ENCODE results near the gene SLC44A1. TPM values are rescaled to one million over a fixed set of nuclear protein-coding genes. Genes with fewer than 3 reads are reported as not detected.

SLC44A1 gene
- total RNA-seq, 2 experiments from 2014 or later = 14.1 to 14.3 TPM

DNA sequence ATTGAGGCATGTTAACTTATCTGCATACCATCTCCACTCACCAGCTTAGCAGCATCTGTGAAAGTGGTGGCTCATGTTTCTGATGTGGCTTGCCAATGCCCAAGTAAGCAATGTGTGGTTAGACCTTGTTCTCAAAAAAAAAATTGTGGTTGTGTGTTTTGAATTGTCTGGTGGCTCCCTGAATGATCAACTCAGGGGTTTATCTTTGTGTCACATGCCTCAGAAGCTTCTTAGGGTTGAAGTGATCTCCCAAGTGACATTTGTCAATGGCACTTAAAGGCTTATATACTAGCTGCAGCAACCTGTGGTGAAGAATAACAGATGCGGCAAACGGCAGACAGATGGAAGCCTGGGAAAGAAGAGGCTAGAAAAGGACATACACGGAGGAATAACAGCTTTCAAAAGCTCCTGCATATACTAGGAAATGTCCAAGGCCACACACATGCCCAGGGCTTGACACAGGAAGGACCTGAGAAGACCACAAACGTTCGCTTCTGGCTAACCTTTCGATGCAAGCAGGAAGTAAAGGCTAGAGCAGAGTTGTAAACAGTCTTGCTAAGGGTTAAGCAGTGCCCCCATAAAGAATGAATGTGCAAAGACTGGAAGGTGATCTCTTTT lies 161.2 kb downstream of the SLC44A1 start:
- ATAC-seq = peak; percentile 93
- POLR2A ChIA-PET = interaction anchor here (0.6 to 2.1 kb wide), 8 partner anchors 15 to 658 kb away, joined by 3 to 17 read pairs (median 8); partner anchors contain the start of genes NIPSNAP3A and SLC44A1
- peaks cover 15% of the 10 kb centered on the region for H3K9me3 Mint-ChIP-seq (ENCODE audit: insufficient read depth)
- peaks cover 53% of the 10 kb centered on the region for H3K4me1 Mint-ChIP-seq (ENCODE audit: low read depth)
- CTCF ChIA-PET = interaction anchor here (0.7 to 2.1 kb wide), 9 partner anchors 9 to 543 kb away, joined by 3 to 19 read pairs (median 7); partner anchors contain the start of gene SLC44A1
- peak; percentile 83 for DNase-seq
- H3K27ac Mint-ChIP-seq = peak overlapping the region; percentile 86
- H3K27me3 Mint-ChIP-seq (ENCODE audit: low read depth) = peaks cover 48% of the 10 kb centered on the region
- peak overlapping the region; percentile 64 for H3K4me3 Mint-ChIP-seq
- peaks cover 18% of the 10 kb centered on the region for H3K36me3 Mint-ChIP-seq (ENCODE audit: low read depth)

DNA sequence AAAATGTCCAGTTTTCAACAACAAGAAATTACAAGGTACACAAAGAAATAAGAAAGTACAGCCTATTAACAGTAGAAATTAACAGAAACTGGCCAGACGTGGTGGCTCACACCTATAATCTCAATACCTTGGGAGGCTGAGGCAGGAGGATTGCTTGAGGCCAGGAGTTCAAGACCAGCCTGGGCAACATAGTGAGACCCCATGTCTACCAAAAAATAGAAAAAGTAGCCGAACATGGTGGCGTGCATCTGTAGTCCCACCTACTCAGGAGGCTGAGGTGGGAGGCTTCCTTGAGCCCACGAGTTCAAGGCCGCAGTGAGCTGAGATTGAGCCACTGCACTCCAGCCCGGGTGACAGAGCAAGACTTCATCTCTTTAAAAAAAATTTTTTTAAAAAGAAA lies 161.9 kb downstream of the SLC44A1 start:
- DNase-seq (no peak), ATAC-seq (no peak)
- POLR2A ChIA-PET = interaction anchor here (1.0 to 1.2 kb wide), 2 partner anchors 19 to 658 kb away, joined by 4 to 10 read pairs; partner anchors contain the start of gene NIPSNAP3A
- Mint-ChIP-seq H3K27me3 (ENCODE audit: low read depth) (peaks cover 52% of the 10 kb centered on the region), H3K36me3 (ENCODE audit: low read depth) (peaks cover 18% of the 10 kb centered on the region), H3K4me1 (ENCODE audit: low read depth) (peaks cover 53% of the 10 kb centered on the region), H3K27ac (peak overlapping the region; percentile 86), H3K9me3 (ENCODE audit: insufficient read depth) (peaks cover 17% of the 10 kb centered on the region), H3K4me3 (peak overlapping the region; percentile 64)
- CTCF ChIA-PET = interaction anchor here (1.2 to 2.1 kb wide), 3 partner anchors 8 to 162 kb away, joined by 4 to 19 read pairs (median 12); partner anchors contain the start of gene SLC44A1

- no peak overlapping the region for H3K27ac Mint-ChIP-seq
- POLR2A ChIA-PET = no interaction called here
- H3K36me3 Mint-ChIP-seq (ENCODE audit: low read depth) = peaks cover 12% of the 10 kb centered on the region
- H3K27me3 Mint-ChIP-seq (ENCODE audit: low read depth) = peaks cover 46% of the 10 kb centered on the region
- no peak overlapping the region for H3K4me3 Mint-ChIP-seq
- H3K9me3 Mint-ChIP-seq (ENCODE audit: insufficient read depth) = peaks cover 15% of the 10 kb centered on the region
- CTCF ChIA-PET = interaction anchor here (3.2 to 3.5 kb wide), 2 partner anchors 8 to 253 kb away, joined by 17 to 19 read pairs; no protein-coding TSS in a partner anchor
- ATAC-seq = no peak
- H3K4me1 Mint-ChIP-seq (ENCODE audit: low read depth) = peaks cover 26% of the 10 kb centered on the region
- DNase-seq = no peak
Measured at GRCh38 chr9:105413525-105413924, 169.1 kb downstream of the SLC44A1 start.

DNA sequence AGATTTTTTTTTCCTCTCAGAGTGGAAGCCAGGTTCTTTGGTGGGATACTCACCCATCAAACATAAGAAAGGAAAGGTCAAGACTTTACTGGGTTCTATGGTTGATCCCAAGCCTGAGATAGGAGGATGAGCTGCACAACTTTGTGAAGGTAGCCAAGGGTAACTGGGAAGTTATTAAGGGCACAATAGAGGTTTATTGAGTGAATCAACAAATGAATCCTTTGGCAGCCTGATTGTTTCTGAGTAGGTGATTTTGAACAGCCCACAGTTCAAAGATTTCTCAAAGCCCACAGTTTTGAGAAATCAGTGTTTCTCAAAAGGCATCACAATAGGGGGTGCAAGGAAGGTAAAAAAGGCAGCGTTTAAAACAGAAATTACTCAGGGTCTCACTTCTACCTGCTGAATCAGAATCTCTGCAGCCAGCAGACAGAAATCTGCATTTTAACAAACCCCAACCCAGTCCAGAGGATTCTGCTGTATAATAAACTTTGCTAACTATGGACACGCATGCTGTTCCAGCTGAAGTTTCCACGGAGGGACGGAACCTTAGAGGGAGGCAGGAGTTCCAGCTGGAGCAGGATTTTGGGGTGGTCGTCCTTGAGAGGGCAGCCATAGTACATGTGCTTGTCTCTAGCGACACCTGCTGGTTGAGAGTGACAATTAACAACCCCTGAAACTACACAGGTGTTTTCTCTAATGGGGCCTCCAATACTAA lies 170.7 kb downstream of the SLC44A1 start:
- ChIA-PET POLR2A (no interaction called here), CTCF (interaction anchor here (0.6 to 3.5 kb wide), 14 partner anchors 10 to 554 kb away, joined by 3 to 19 read pairs (median 4); partner anchors contain the start of gene SLC44A1)
- Mint-ChIP-seq H3K4me1 (ENCODE audit: low read depth) (peaks cover 26% of the 10 kb centered on the region), H3K27me3 (ENCODE audit: low read depth) (peaks cover 37% of the 10 kb centered on the region), H3K27ac (no peak overlapping the region), H3K36me3 (ENCODE audit: low read depth) (peaks cover 8% of the 10 kb centered on the region), H3K4me3 (no peak overlapping the region), H3K9me3 (ENCODE audit: insufficient read depth) (peaks cover 9% of the 10 kb centered on the region)
- DNase-seq (peak; percentile 74), ATAC-seq (peak; percentile 82)

DNA sequence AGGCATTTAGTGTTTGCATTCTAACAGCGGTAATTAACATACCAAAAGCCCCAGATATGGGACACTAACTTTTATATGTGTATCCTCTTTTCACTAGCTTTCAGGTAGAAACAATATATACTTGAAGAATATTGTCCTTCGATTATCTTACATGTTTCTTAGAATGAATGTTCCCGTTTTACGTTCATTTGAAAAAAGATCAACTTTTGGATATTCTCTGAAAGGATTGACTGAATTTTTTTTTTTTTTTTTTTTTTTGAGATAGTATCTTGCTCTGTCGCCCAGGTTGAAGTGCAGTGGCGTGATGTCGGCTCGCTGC lies 171.2 kb downstream of the SLC44A1 start:
- H3K4me3 Mint-ChIP-seq = no peak overlapping the region
- peaks cover 6% of the 10 kb centered on the region for H3K9me3 Mint-ChIP-seq (ENCODE audit: insufficient read depth)
- H3K27me3 Mint-ChIP-seq (ENCODE audit: low read depth) = peaks cover 33% of the 10 kb centered on the region
- no peak overlapping the region for H3K27ac Mint-ChIP-seq
- H3K36me3 Mint-ChIP-seq (ENCODE audit: low read depth) = peaks cover 6% of the 10 kb centered on the region
- ATAC-seq (no peak), DNase-seq (no peak)
- CTCF ChIA-PET = interaction anchor here (0.6 to 3.5 kb wide), 17 partner anchors 10 to 554 kb away, joined by 3 to 19 read pairs (median 3); partner anchors contain the start of gene SLC44A1
- POLR2A ChIA-PET = interaction anchor here (0.7 kb wide), 1 partner anchor 67 kb away, joined by 3 read pairs; no protein-coding TSS in a partner anchor
- H3K4me1 Mint-ChIP-seq (ENCODE audit: low read depth) = peaks cover 26% of the 10 kb centered on the region

- Mint-ChIP-seq H3K9me3 (ENCODE audit: insufficient read depth) (no peaks in the 10 kb centered on the region), H3K27ac (no peak overlapping the region), H3K27me3 (ENCODE audit: low read depth) (peaks cover 22% of the 10 kb centered on the region), H3K36me3 (ENCODE audit: low read depth) (peaks cover 2% of the 10 kb centered on the region), H3K4me1 (ENCODE audit: low read depth) (peaks cover 26% of the 10 kb centered on the region), H3K4me3 (no peak overlapping the region)
- DNase-seq (no peak), ATAC-seq (no peak)
- ChIA-PET CTCF (interaction anchor here (0.6 to 2.0 kb wide), 5 partner anchors 46 to 554 kb away, joined by 3 to 9 read pairs (median 5); no protein-coding TSS in a partner anchor), POLR2A (no interaction called here)
Measured at GRCh38 chr9:105416840-105417239, 172.4 kb downstream of the SLC44A1 start.

DNA sequence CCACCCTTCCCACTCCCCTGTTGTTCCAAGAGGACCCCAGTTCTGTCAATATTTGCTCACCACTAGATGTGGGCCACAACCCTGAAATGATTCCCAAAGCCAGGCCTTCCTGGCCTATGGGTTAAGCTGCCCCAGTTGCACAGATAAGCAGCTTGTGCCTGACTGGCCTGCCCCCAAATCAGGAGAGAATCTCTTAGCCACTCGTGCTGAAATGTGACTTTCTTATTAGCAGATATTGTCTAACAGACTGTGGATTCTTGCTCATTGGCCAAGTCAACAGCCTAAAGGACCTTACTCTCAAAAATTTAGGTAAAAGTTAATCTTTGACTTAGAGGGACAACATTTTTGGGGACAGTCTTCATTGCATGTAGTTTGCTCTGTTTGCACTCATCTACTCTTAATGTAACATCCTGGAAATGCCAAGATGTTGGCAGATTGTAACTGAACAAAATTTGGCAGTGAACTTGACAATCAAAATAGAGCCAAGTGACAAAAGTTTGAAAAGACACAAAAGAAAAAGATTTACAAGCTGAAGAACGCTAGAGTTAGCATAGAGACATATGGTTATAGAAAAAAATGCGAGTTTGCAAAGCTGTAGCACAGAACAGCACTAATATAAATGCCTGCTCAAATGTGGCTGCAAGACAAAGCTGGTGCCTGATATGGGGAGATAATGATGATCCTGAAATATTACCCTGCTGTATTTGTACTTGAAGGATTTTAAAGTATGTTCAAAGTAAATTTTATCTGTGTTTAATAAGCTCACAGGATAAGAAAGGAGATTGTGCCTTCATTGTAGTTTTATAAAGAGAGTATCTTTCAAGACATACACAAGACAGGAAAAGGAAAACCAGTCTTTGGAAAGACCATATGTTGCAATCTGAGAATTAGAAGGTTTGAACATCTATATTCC lies 174.4 kb downstream of the SLC44A1 start:
- H3K27ac Mint-ChIP-seq = no peak overlapping the region
- ChIA-PET CTCF (interaction anchor here (1.3 kb wide), 1 partner anchor 11 kb away, joined by 3 read pairs; no protein-coding TSS in a partner anchor), POLR2A (no interaction called here)
- ATAC-seq (no peak), DNase-seq (no peak)
- no peaks in the 10 kb centered on the region for H3K36me3 Mint-ChIP-seq (ENCODE audit: low read depth)
- peaks cover 21% of the 10 kb centered on the region for H3K4me1 Mint-ChIP-seq (ENCODE audit: low read depth)
- H3K9me3 Mint-ChIP-seq (ENCODE audit: insufficient read depth) = no peaks in the 10 kb centered on the region
- H3K4me3 Mint-ChIP-seq = no peak overlapping the region
- peaks cover 12% of the 10 kb centered on the region for H3K27me3 Mint-ChIP-seq (ENCODE audit: low read depth)

GRCh38 chr9:105419816-105420597 lies 175.6 kb downstream of the SLC44A1 start:
- H3K9me3 Mint-ChIP-seq (ENCODE audit: insufficient read depth) = no peaks in the 10 kb centered on the region
- no peak for DNase-seq
- H3K4me3 Mint-ChIP-seq = no peak overlapping the region
- CTCF ChIA-PET = no interaction called here
- POLR2A ChIA-PET = no interaction called here
- H3K27me3 Mint-ChIP-seq (ENCODE audit: low read depth) = peaks cover 11% of the 10 kb centered on the region
- no peaks in the 10 kb centered on the region for H3K36me3 Mint-ChIP-seq (ENCODE audit: low read depth)
- no peak overlapping the region for H3K27ac Mint-ChIP-seq
- no peak for ATAC-seq
- H3K4me1 Mint-ChIP-seq (ENCODE audit: low read depth) = peaks cover 18% of the 10 kb centered on the region

DNA sequence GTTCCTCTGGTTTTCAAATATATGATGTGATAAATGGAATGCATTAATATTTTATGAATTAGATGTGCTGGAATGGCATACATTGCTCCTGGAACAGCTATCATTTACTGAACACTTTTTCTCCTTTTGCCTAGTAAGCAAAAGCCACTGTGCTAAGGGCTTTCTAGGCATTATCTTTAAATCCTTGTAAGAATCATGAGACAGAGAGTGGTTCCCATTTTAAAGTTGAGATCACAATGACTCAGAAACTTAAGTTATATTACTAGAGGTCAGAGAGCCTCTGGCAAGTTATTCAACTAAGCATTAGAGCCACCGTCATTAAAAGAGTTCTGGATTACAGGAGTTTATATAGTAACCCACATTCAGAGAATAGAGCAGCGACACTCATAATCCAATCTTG lies 176.7 kb downstream of the SLC44A1 start:
- POLR2A ChIA-PET = no interaction called here
- CTCF ChIA-PET = interaction anchor here (0.6 kb wide), 1 partner anchor 10 kb away, joined by 3 read pairs; no protein-coding TSS in a partner anchor
- H3K27me3 Mint-ChIP-seq (ENCODE audit: low read depth) = peaks cover 10% of the 10 kb centered on the region

GRCh38 chr9:105421864-105422263 lies 177.4 kb downstream of the SLC44A1 start:
- CTCF ChIA-PET = no interaction called here
- peaks cover 12% of the 10 kb centered on the region for H3K27me3 Mint-ChIP-seq (ENCODE audit: low read depth)
- H3K4me1 Mint-ChIP-seq (ENCODE audit: low read depth) = peaks cover 5% of the 10 kb centered on the region
- H3K27ac Mint-ChIP-seq = no peak overlapping the region
- no peaks in the 10 kb centered on the region for H3K36me3 Mint-ChIP-seq (ENCODE audit: low read depth)
- no peaks in the 10 kb centered on the region for H3K9me3 Mint-ChIP-seq (ENCODE audit: insufficient read depth)
- no peak for ATAC-seq
- H3K4me3 Mint-ChIP-seq = no peak overlapping the region
- POLR2A ChIA-PET = no interaction called here
- DNase-seq = no peak

More for the DNA sequence above, 176.7 kb downstream of the SLC44A1 start:
- Mint-ChIP-seq H3K36me3 (ENCODE audit: low read depth) (no peaks in the 10 kb centered on the region), H3K4me1 (ENCODE audit: low read depth) (peaks cover 12% of the 10 kb centered on the region), H3K27ac (no peak overlapping the region), H3K4me3 (no peak overlapping the region), H3K9me3 (ENCODE audit: insufficient read depth) (no peaks in the 10 kb centered on the region)
- DNase-seq (no peak), ATAC-seq (no peak)
